DMS114 treated with DMSO at 0.1 percent for 48 hours (cell line): Measurements from ENCODE around the gene AVPR2.

ENCODE experiments used
- DNase-seq: peaks from one replicate; lab custom pipeline; 2025; ENCODE audit not compliant: unreplicated experiment; lab: John Stamatoyannopoulos, UW

AVPR2 gene

GRCh38 chrX:153903991-153904957, at the start of gene AVPR2:
Gene AVPR2, plus strand, starts transcription at chrX:153904673. Its CDS starts 473 bp downstream, at chrX:153905146.
- no peak for DNase-seq

DNA sequence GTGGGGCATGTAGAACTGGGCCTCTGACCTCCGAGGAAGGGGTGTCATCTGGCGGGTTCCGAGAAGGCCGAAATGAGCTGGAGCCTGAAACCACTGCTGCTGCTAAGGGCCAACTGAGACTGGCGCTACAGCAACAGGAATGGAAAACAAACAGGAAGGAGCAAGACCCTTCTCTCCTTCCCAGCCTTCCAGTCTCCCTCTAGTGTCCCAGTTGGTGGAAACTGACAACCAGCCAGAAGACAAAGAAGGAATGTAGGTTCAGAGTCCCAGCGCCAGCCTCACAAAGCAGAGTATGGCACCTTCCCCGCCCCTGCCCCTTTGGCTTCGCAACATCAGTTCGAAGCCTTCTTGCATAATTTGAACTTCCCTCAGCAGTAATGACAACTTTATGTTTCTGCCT, 49.8 kb upstream of the AVPR2 start:
- DNase-seq = no peak

DNA sequence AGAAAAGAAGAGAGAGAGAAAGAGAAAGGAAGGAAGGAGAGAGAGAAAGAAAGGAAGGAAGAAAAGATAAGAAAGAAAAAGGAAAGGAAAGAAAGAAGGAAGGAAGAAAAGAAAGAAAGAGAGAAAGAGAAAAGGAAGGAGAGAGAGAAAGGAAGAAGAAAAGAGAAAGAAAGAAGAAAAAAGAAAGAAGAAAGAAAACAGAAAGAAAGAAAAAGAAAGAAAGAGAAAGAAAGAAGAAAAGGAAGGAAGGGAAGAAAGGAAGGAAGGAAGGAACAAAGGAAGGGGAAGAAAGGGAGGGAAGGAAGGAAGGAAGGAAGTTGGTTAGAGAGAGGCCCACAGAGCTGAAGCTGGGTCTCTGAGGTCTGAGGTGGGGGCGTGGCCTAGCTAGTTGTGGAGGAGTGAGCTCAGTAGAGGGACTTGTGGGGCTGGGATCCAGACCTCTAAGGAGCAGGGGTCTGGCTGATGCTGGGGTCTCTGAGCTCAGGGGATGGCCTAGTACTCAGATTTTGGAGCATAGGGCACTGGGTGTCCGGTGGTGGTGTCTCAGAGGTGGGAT, 47.0 kb upstream of the AVPR2 start:
- no peak for DNase-seq

DNA sequence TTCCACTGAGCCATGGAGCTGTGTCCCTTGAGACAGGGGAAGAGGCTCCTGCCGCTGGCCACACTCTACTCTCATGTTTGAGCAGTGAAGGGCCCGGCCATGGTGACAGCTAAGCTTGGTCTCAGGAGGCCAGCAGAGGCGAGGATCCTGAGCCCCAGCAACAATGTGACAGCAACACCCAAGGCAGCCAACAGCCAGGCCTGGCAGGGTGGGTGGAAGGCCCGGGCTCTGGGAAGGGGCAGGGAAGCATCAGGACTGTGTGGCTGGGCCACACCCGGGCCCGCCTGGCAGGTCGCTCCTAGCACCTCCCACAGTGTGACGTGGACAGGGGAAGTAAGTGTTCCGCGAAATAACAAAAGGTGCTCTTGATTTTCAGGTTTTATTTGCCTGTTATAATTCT, 43.3 kb upstream of the AVPR2 start:
- no peak for DNase-seq

DNA sequence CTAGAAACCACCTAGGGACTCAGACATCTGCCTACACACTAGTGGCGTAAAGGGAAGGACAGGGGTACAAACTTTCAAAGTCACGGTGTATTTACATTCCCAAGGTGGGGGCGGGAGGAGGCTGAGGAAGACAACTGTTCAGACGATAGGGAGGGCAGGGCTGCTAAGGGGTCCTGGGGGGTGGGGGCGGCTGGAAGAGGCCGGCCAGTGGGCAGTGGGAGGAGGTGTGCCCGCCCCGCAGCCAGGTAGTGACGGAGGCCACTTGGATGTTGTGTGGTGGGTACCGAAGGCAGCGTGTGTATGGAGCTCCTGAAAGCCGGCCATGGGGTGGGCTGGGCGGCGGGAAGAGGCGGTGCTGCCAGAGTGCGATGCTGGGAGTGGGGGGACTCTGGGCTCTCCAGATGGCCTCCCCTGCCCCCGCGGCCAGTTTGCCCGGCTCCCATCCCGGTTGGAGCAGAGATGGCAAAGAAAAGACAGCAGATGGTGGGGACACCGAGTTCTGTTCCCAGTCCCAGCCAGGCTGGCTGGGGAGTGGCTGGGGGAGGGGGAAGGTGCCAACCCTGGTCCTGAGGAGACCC, 42.7 kb upstream of the AVPR2 start:
- no peak for DNase-seq

DNA sequence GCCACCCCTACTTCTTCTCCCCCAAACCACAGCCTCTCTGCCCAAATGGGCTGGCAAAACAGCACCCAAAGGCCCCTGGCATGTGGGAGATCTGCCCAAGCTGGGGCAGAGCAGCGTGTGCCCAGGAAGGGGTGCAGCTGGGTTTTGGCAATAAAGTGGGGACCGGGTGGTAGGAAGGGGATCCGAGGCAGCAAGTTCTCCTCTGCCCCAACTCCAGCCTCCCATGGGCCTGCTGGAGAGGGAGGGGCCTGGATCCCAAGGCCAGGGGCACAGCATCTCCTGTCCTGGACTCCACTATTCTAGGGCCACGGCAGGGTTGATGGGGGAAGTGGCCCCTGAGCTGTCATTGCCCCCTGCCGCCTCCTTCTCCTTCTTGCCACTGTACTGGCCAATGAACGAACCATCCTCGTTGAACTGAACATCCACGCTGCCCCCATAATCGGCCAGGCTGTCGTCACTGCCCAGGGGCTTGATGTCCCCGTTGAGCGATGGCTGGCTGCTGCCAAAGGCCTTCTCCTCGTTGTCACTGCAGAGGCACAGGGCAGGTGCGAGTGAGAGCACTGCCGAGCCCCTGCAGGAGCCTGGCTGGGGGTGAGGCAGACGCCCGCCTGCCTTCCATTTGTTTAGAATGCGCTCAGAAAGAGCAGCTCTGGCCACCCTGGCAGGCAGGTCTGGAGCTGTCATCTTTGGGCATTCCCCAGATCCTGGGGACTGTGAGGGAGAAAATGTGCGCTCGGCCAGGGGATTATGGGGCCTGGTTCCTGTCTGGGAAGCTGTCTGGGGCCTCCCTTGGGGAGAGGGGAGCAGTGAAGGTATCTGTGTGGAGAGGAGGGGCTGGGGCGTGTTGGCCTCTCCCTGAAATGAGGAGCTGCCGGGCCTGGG, 41.9 kb upstream of the AVPR2 start:
- no peak for DNase-seq

DNA sequence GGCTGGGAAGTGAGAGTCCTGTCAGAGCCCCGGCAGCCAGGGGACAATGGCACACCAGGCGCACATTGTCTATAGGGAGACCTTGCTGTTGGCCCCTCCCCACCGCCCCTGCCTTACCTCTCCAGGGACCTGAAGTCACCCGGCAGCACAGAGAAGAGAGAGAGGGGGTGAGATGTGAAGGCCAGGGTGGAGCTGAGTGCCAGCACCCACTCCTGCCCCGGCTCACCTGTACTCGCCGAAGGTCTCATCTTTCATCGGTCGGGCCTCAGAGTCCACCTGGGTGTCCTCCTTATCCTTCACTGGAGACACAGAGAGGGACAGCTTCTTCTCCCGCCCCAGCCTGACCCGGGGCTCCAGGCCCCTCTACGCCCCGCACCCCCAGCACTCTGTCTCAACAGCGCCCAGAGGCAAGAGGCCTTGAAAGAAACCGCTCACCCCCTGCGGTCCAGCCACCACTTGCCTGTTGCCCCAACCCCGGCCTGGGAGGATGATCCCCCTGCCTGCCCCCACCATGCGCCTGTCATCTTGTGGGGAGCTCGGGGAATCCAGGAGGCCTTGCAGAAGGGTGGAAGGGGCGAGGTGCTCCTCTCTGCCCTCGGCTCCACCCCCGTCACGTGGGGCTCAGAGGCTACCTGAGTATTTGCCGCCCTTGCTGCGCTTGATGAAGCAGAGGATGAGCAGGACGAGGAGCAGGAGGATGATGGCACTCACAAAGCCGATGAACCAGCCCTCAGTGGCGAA, 41.1 kb upstream of the AVPR2 start:
- no peak for DNase-seq

DNA sequence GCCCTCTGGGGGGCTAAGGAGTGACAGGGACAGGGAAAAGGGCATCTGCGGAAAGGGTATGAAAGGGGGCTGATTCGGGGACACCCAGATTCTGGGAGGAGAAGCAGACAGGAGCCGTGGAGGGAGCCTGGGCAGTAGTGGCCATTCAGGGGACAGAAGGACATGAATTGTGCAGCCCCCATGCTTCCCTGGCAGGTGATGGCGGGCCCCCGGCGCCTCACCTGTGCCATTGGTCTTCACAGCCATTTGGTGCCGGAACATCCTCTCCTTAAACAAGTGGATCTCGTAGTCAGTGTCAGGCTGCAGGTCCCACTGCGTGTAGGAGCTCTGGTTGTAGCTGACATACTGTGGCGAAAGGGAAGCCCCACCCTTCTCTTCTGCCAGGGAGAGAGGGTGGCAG, 40.4 kb upstream of the AVPR2 start:
- DNase-seq = no peak

DNA sequence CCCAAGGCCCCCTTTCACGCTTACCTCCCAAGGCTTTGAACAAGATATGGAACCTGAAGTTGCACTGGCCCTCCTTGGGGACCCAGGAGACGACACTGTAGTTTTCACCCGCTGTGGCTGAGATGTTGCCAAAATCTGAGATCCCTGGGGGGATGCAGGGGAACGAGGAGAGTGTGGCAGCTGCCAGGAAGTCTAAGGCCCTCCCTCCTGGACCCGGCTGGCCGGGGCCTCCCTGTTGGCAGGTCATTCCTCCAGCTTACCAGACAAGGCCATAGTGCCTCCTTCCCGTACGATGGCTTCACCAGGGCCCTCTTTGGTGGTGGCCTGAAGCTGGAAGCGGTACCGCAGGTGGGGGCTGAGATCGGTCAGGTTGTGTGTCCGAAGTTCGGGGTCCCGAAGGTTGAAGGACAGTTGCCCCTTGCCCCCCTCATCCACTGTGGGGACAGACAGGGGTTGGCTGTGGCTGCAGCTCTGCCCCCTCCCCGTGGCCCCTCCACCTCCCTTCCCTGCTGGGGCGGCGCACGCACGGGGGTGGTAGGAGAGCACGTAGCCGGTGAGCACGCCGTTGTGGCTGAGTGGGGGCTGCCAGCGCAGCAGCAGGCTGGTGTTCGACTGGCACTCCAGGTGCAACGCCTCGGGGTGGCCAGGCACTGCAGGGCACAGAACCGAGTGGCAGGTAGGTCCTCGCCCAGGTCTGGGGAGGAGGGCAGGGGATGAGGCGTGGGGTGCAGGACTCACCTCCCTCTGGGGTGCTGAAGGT, 39.7 kb upstream of the AVPR2 start:
- DNase-seq = no peak

DNA sequence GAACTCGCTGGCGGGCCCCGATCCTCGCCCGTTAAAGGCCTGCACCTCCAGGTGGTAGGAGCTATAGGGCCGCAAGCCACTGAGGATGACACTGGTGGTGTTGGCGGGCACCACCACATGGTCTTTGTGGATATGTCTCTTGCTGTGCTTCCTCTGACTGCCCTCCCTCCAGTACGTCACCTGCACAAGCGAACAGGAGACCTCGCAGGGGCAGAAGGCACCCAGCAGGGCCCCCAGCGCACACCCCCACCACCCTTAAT, 39.2 kb upstream of the AVPR2 start:
- no peak for DNase-seq

DNA sequence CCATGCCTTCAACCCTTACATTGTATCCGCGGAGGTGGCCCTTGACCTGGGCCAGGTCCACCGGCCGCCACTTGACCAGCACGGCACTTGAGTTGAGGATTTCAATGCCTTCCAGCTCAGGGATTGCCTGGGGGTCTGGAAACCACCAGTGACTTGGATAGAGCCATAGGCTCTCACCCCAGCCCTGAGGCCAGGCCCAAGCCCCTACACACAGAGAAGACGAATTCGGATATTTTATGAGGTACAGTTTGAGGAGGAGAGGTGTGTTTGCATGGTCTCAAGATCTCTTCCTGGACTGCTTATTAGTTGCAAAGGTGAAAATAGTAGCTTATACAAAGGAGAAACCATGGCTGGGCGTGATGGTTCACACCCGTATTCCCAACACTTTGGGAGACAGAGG, 38.8 kb upstream of the AVPR2 start:
- no peak for DNase-seq

DNA sequence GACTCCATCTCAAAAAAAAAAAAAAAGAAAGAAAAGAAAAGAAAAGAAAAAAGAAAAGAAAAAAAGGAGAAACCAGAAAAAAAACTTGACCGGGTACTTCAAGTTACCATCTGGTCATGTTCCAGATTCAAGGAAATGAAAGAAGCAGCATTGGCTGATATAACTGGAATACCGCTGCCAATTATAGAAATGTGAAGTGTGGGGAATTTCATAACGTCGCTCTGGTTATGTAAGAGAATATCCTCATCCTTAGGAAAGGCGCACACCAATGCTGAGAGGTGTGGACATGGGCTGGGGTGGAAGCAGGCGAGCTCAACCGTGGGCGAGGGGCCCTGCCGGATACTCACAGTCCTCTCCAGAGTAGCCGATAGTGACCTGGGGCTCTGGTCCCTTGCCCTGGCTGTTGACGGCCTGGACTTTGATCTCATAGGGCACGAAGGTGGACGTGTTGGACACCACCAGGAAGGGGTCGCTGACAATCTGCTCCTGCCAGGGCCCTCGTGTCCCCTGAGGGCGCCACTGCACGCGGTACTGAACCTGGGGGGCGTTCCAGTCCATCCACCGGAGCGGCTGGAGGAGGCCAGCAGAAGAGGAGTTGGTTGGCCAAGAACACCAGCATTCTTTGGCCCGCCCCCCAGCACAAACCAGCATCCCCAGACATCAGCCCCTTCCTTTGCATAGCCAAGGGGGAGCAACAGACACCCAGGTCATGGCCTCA, 38.0 kb upstream of the AVPR2 start:
- no peak for DNase-seq

DNA sequence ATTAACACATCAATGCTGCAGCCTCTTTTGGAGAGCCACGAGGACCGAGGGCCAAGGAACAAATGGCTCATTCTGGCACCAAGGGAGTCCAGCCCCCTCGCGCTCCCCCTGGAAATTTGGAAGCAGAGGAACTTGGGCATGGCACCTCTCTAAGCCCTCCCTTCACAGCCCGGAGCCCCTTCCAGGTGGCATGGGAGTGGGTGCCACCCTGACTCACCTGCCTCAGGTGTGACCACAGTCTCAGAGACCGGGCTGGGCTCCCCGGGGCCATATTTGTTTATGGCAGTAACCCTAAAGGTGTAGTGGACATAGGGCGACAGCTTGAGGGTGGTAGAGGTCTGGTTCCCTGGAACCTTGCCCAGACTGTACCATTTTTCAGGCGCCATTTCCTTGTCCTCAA, 37.3 kb upstream of the AVPR2 start:
- DNase-seq = no peak

DNA sequence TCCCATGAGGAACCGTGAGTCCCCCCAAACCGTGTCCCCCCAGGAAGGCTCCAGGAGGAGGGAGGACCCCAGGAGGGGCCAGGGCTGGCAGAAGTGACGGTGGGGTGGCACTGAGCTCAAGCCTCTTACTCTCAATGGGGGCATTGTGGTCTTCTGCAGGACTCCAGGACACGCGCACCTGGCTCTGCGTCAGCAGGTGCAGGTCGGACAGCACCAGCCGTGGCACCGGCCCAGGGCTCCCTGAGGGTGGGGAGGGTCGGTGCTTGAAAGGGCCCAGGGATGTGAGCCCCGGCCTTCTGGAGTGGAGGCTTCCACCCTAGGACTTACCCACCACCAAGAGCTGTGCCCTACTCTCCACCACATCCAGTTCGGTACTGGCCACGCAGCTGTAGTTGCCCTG, 36.8 kb upstream of the AVPR2 start:
- no peak for DNase-seq

DNA sequence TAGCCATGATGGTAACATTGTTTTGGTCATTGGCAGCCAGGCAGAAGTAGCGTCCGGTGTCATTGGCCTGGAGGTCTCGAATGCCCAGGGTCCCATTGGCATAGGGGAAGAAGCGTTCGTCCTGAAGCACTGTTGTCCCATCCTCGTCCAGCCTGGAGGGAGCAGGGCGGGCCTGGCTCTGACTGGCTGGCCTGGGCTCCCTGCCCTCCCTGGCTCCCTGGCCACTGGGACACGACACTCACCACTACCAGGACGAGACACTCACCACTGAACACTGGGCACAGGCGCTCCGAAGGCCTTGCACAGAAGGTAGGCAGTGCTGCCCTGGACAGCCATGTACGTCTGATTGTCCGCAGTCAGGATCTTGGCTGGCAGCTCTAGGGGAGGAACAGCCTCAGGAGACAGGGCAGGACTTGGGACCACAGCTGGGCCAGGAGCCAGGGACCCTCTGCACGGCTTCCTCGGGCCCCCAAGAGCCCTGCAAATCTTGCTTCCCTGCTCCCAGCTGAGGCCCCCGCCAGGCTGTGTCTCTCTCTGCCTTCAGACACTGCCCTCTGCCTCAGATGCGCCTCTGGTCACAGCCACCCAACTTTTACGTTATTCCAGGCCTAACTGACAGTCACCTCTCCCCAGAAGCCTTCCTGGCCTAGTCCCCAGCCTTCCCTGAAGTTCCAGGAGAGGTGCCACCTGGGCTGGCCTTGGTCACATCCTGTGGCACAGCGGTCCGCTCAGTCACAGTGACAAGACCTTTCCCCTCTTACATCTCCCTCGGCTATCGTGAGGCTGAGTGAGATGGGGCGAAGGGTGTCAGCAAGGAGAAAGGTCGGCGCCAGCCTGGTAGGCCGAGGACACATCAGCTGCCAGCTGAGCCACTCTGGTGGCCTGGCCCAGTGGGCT, 35.6 kb upstream of the AVPR2 start:
- DNase-seq = no peak

DNA sequence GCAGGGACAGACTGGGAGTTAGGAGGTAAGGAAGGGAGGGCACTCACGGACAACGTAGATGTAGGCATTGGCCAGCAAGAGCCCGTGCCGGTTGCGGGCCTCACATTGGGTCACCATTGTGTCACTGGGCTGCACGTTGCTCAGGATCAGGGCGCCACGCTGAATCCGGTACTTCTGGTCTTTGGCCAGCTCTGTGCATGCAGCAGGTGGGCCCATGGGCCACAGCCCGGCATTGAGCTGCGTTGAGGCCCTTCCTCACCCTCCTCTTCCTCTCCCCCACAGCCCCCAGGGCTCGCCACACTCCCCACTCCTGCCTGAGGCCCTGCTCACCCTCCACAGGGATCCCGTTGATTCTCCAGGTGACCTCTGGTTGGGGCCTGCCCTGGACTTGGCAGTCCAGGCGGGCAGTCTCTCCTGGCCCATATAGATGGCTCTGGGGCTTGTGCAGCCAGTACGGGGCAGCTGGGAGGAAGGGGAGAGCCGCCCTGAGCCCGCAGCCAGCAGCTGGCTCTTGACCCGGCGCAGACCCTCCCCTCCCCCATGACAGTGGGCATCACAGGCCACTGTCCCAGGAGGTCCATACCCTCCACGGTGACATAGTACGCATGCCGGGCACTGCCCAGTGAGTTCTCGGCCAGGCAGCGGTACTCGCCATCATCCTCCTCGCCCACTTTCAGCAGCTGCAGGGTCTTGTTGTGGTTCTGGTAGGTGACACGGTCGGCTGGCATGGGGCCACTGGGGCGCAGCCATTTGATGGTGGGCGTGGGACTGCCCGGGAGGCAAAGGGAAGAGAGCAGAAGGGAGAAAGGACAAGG, 34.8 kb upstream of the AVPR2 start:
- DNase-seq = no peak

DNA sequence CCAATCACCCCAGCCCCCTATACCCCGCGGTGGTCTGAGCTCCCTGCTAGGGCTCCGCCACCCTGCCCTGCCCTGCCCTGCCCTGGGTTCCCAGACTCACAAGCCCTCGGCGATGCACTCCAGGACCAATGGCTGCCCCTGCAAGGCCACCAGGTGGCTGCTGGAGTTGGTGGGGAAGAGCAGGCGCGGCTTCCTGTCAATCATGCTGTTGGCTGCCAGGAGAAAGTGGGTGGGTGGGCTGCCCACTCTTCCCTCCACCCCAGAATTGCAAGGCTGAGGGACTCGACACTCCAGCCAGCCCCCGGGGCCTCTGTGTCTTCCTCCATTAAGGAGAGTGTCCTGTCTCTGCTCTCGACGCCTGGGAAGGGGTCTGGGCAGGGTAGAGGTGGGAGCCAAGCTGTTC, 34.2 kb upstream of the AVPR2 start:
- no peak for DNase-seq
